Stimulated activated CD4-positive, alpha-beta T cell treated with anti-CD3 and anti-CD28 coated beads, Interleukin-4, amount 100 ng/mL, for 24 hours (primary cell): ENCODE data around the gene VSTM2L.

ENCODE experiments used
- DNase-seq: peaks from one replicate; pipeline ENCODE4 v3.0.0-alpha.2; 2020

Gene VSTM2L

GRCh38 chr20:37920679-37921322 is 17.9 kb downstream of the VSTM2L start:
- DNase-seq, result no peak

- no peak for DNase-seq
These were observed 18.5 kb downstream of the VSTM2L start for GRCh38 chr20:37921341-37921929.

- peak; percentile 16 for DNase-seq
These were observed 19.1 kb downstream of the VSTM2L start for GRCh38 chr20:37922016-37922415.

- no peak for DNase-seq
These were observed 22.6 kb downstream of the VSTM2L start for GRCh38 chr20:37925265-37926165.

- DNase-seq, result no peak
These were observed 23.7 kb downstream of the VSTM2L start for GRCh38 chr20:37926612-37927011.

- no peak for DNase-seq
These were observed 24.6 kb downstream of the VSTM2L start for GRCh38 chr20:37927410-37928095.

- DNase-seq, result no peak
These were observed 26.2 kb downstream of the VSTM2L start for GRCh38 chr20:37928996-37929682.

GRCh38 chr20:37929683-37930014 is 26.7 kb downstream of the VSTM2L start:
- DNase-seq, result no peak

GRCh38 chr20:37931153-37931922 is 28.4 kb downstream of the VSTM2L start:
- DNase-seq, result no peak

GRCh38 chr20:37932074-37932473 is 29.1 kb downstream of the VSTM2L start:
- DNase-seq, result no peak

- no peak for DNase-seq
These were observed 30.0 kb downstream of the VSTM2L start for GRCh38 chr20:37932919-37933318.

- DNase-seq, result no peak
These were observed 31.1 kb downstream of the VSTM2L start for GRCh38 chr20:37933786-37934633.

- no peak for DNase-seq
These were observed 31.9 kb downstream of the VSTM2L start for GRCh38 chr20:37934634-37935375.

GRCh38 chr20:37935435-37935834 is 32.5 kb downstream of the VSTM2L start:
- no peak for DNase-seq

GRCh38 chr20:37936041-37936440 is 33.1 kb downstream of the VSTM2L start:
- DNase-seq, result no peak

GRCh38 chr20:37936451-37936850 is 33.5 kb downstream of the VSTM2L start:
- DNase-seq, result no peak

- no peak for DNase-seq
These were observed 34.8 kb downstream of the VSTM2L start for GRCh38 chr20:37937686-37938085.

- DNase-seq, result no peak
These were observed 35.3 kb downstream of the VSTM2L start for GRCh38 chr20:37938181-37938750.

GRCh38 chr20:37938954-37939353 is 36.0 kb downstream of the VSTM2L start:
- DNase-seq, result no peak
